Endothelial cell of umbilical vein (primary cell): ENCODE results near the gene KRT31. TPM values are rescaled to one million over a fixed set of nuclear protein-coding genes. Genes with fewer than 3 reads are reported as not detected.

Experiments
- BruUV-seq: library from RNA; stranded (reverse); fragments of 400-500 nt; replicated peaks from 2 replicates; lab custom pipeline; 2021; lab: Mats Ljungman, UMichigan
- CTCF ChIA-PET: fragments of 300-600, 350-600 bp; sonication (Branson Sonifier 250); formaldehyde crosslinking; loops from one replicate; lab custom pipeline; 2021; ENCODE audit warnings: antibody characterized with exemption, inconsistent platforms; lab: Charles Lee
- POLR2A ChIA-PET: fragments of 300-600, 350-600 bp; sonication (Branson Sonifier 250); formaldehyde crosslinking; loops from one replicate; lab custom pipeline; 2021; ENCODE audit warnings: antibody characterized with exemption, inconsistent platforms; lab: Charles Lee
- DNase-seq: peaks from one replicate; pipeline ENCODE4 v3.0.0-alpha.2; 2011; ENCODE audit warnings: low read depth, low spot score
- FAIRE-seq: peaks from 2 replicates; lab custom pipeline; 2011; peaks lifted over from hg19 to GRCh38; lab: Jason Lieb, UNC
- H2AFZ ChIP-seq: 2 replicates; pipeline ENCODE4 v1.6.0; 2012; ENCODE audit warnings: low read depth, low read length, control low read depth, inconsistent platforms
- H3K27ac ChIP-seq: 2 replicates; pipeline ENCODE4 v1.5.1; 2011; ENCODE audit warnings: low read depth, mild to moderate bottlenecking, control low read depth, low read length, moderate library complexity; ENCODE audit not compliant: insufficient read depth
- H3K27me3 ChIP-seq, 2 experiments: 2 replicates each; pipeline versions ENCODE4 v1.6.0 to v1.6.1; 2011; ENCODE audit warnings: low read length in 2 of 2, mixed read lengths in 1 of 2; ENCODE audit not compliant: control insufficient read depth in 2 of 2, insufficient read depth in 2 of 2
- H3K36me3 ChIP-seq, 2 experiments: 2 replicates in 1 of 2; 3 replicates in 1 of 2; pipeline ENCODE4 v1.5.1; 2011; ENCODE audit warnings: low read length in 2 of 2, mild to moderate bottlenecking in 1 of 2, moderate library complexity in 1 of 2; ENCODE audit not compliant: control insufficient read depth in 2 of 2, insufficient read depth in 2 of 2; ENCODE audit errors: extremely low read depth in 1 of 2
- H3K4me1 ChIP-seq: 3 replicates; pipeline ENCODE4 v1.5.1; 2011; ENCODE audit warnings: mild to moderate bottlenecking, low read length; ENCODE audit not compliant: control insufficient read depth, insufficient read depth; ENCODE audit errors: extremely low read depth
- H3K4me2 ChIP-seq: 2 replicates; pipeline ENCODE4 v1.6.1; 2011; ENCODE audit warnings: low read length, control low read depth, mixed read lengths; ENCODE audit not compliant: insufficient read depth
- H3K4me3 ChIP-seq, 3 experiments: fragments of 200-600 bp in 1 of 3; sonication (generic), shearing (Covaris generic) in 1 of 3; replicated peaks in 1 of 3; 2 replicates each; pipeline ENCODE4 v1.5.1; 2011 to 2016; ENCODE audit warnings: control low read depth in 3 of 3, low read length in 3 of 3, mild to moderate bottlenecking in 2 of 3, inconsistent platforms in 1 of 3, low read depth in 1 of 3, moderate library complexity in 1 of 3; ENCODE audit not compliant: insufficient read depth in 1 of 3
- H3K79me2 ChIP-seq: 2 replicates; pipeline ENCODE4 v1.6.0; 2012; ENCODE audit warnings: low read length, inconsistent platforms; ENCODE audit not compliant: control insufficient read depth, insufficient read depth
- H3K9ac ChIP-seq: replicated peaks from 2 replicates; pipeline ENCODE3; 2011; ENCODE audit warnings: low read length, control low read depth; ENCODE audit not compliant: insufficient read depth; ENCODE audit errors: extremely low read depth
- H3K9me1 ChIP-seq: replicated peaks from 3 replicates; pipeline ENCODE4 v1.6.0; 2011; ENCODE audit warnings: mild to moderate bottlenecking, low read length; ENCODE audit not compliant: control insufficient read depth, insufficient read depth; ENCODE audit errors: extremely low read depth
- H3K9me3 ChIP-seq: replicated peaks from 2 replicates; pipeline ENCODE4 v1.5.1; 2012; ENCODE audit warnings: low read length, inconsistent platforms; ENCODE audit not compliant: control insufficient read depth, insufficient read depth
- H4K20me1 ChIP-seq: replicated peaks from 2 replicates; pipeline ENCODE3; 2011; ENCODE audit warnings: mild to moderate bottlenecking, low read length; ENCODE audit not compliant: control insufficient read depth, insufficient read depth; ENCODE audit errors: extremely low read depth
- EZH2 ChIP-seq: IDR thresholded peaks from 2 replicates; pipeline ENCODE4 v1.6.1; 2012; ENCODE audit warnings: borderline replicate concordance, low read depth, mild to moderate bottlenecking, moderate library complexity, low read length, inconsistent platforms; ENCODE audit not compliant: severe bottlenecking
- FOS ChIP-seq: IDR thresholded peaks from 2 replicates; pipeline ENCODE4 v1.6.1; 2011; ENCODE audit warnings: mild to moderate bottlenecking, low read length, moderate library complexity, borderline replicate concordance; ENCODE audit not compliant: insufficient read depth
- GATA2 ChIP-seq: IDR thresholded peaks from 2 replicates; pipeline ENCODE4 v1.7.0; 2011; ENCODE audit warnings: low read depth, mild to moderate bottlenecking, moderate library complexity, mixed read lengths, low read length; ENCODE audit not compliant: insufficient read length, insufficient read depth
- JUN ChIP-seq: IDR thresholded peaks from 2 replicates; pipeline ENCODE4 v1.6.1; 2011; ENCODE audit warnings: borderline replicate concordance, low read depth; ENCODE audit not compliant: insufficient read length, insufficient read depth
- MYC ChIP-seq: IDR thresholded peaks from one replicate; pipeline ENCODE4 v1.6.1; 2011; ENCODE audit warnings: mild to moderate bottlenecking, low read depth, low read length
- POLR2A ChIP-seq: IDR thresholded peaks from 2 replicates; pipeline ENCODE4 v1.6.1; 2012; ENCODE audit warnings: low read depth, mild to moderate bottlenecking, control low read depth, low read length
- POLR2AphosphoS5 ChIP-seq: IDR thresholded peaks from 2 replicates; pipeline ENCODE4 v1.6.1; 2012; ENCODE audit warnings: low read depth, mild to moderate bottlenecking, control low read depth, low read length, moderate library complexity; ENCODE audit not compliant: insufficient read depth
- dilution Hi-C: fragments of 300-500 bp; cut with MboI; formaldehyde crosslinking; loops from one replicate; pipeline ENCODE4 v1.15.0; 2019; ENCODE audit warnings: low sequenced_read_pairs; ENCODE audit not compliant: extremely low pct_ligation_motif_present
- intact Hi-C: fragments of 100-400 bp; cut with micrococcal nuclease; formaldehyde crosslinking; loops from one replicate; pipeline ENCODE4 v1.10.0; 2022
- polyA plus RNA-seq, 4 experiments: library from polyadenylated mRNA; depleted of rRNA in 3 of 4; stranded (reverse) in 3 of 4; unstranded in 1 of 4; fragments of >200 nt; gene quantifications; 2 replicates each; pipeline versions ENCODE4 v1.2.1 to v1.2.3, GENCODE V29; 2011 to 2012; ENCODE audit warnings: missing spikeins in 1 of 4
- total RNA-seq: library from RNA; stranded (reverse); gene quantifications from 2 replicates; pipeline ENCODE4 v1.2.3, GENCODE V29; 2021
- TF ChIP-seq, protein P1 (sequence below), 2 donors: IDR thresholded peaks; 1 replicate in 1 of 2; 2 replicates in 1 of 2; pipeline ENCODE4 v1.5.1; 2011; ENCODE audit warnings: low read length in 2 of 2, mild to moderate bottlenecking in 2 of 2, moderate library complexity in 2 of 2, control low read depth in 1 of 2, inconsistent platforms in 1 of 2, low read depth in 1 of 2; ENCODE audit not compliant: insufficient read depth in 1 of 2; ENCODE audit errors: extremely low read depth in 1 of 2
- TF ChIP-seq, protein P2 (sequence below): IDR thresholded peaks from 2 replicates; pipeline ENCODE4 v1.6.1; 2011; ENCODE audit not compliant: insufficient read depth, insufficient read length

KRT31 gene
- total and polyA plus RNA-seq, 2 donors (not counting 3 experiments of a cell fraction or from before 2014, with no cell fraction given) = not detected

DNA sequence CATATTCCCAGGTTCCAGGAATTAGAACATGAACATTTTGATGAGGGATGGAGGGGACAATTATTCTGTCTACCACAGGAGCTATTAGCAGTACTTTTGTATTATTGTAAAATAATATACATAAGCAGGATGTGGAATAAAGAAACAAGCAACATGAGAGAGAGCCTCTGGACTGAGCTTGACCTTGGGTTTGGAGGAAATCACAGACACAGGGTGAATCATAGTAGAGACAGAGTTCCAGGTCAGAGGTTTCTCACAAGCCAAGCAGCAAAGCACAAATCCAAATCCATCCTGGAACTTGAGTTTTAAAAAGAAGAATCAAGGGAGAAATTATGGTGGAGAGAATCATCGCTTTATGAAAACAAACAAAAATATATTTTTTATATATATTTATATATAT lies 5.1 kb downstream of the KRT31 start:
- Histone ChIP-seq H3K9me3 (no peaks in the 10 kb centered on the region), H3K9ac (no peak overlapping the region), H4K20me1 (no peaks in the 10 kb centered on the region), H3K4me1 (no peaks in the 10 kb centered on the region), H3K4me3 (no peak overlapping the region), H3K27me3 (peaks cover 8 to 19% of the 10 kb centered on the region in 2 experiments), H2AFZ (no peak overlapping the region), H3K9me1 (no peaks in the 10 kb centered on the region), H3K4me2 (no peak overlapping the region), H3K27ac (no peak overlapping the region), H3K79me2 (no peaks in the 10 kb centered on the region), H3K36me3 (no peaks in the 10 kb centered on the region)
- ChIA-PET POLR2A (no interaction called here), CTCF (no interaction called here)
- no TSS peak for BruUV-seq
- intact Hi-C loops (no loop called here), dilution Hi-C loops (no loop called here)
- FAIRE-seq = no peak
- DNase-seq = no peak
- TF ChIP-seq GATA2 (no peak), FOS (peak; percentile 51)

DNA sequence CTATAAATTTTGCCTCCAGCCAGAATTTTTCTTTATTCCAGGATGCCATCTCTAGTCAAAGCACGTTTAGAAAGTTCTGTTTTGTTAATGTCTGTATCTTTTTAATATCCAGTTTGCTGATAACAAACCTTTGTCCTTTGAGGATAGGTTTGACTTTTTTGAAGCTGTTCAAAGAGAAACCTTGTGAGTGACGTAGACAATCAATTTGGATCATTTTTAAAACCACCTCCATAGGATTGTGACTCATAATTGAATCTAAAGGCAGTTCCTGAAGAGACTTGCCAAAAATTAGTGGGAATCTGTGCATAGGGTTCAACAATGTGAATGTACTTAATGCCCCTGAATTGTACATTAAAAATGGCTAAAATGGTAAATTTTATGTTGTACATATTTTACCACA lies 5.9 kb downstream of the KRT31 start:
- FAIRE-seq = no peak
- Histone ChIP-seq H3K9ac (no peak overlapping the region), H3K9me1 (no peaks in the 10 kb centered on the region), H3K79me2 (no peaks in the 10 kb centered on the region), H3K36me3 (no peaks in the 10 kb centered on the region), H4K20me1 (no peaks in the 10 kb centered on the region), H3K9me3 (no peaks in the 10 kb centered on the region), H3K27me3 (peaks cover 8 to 19% of the 10 kb centered on the region in 2 experiments), H3K4me3 (no peak overlapping the region), H3K27ac (no peak overlapping the region), H2AFZ (no peak overlapping the region), H3K4me1 (no peaks in the 10 kb centered on the region), H3K4me2 (no peak overlapping the region)
- ChIA-PET CTCF (interaction anchor here (1.2 to 1.9 kb wide), 2 partner anchors 21 to 157 kb away, joined by 3 to 5 read pairs; no protein-coding TSS in a partner anchor), POLR2A (no interaction called here)
- TF ChIP-seq JUN = no peak
- TF ChIP-seq POLR2A = no peak
- TF ChIP-seq, protein P1, sequence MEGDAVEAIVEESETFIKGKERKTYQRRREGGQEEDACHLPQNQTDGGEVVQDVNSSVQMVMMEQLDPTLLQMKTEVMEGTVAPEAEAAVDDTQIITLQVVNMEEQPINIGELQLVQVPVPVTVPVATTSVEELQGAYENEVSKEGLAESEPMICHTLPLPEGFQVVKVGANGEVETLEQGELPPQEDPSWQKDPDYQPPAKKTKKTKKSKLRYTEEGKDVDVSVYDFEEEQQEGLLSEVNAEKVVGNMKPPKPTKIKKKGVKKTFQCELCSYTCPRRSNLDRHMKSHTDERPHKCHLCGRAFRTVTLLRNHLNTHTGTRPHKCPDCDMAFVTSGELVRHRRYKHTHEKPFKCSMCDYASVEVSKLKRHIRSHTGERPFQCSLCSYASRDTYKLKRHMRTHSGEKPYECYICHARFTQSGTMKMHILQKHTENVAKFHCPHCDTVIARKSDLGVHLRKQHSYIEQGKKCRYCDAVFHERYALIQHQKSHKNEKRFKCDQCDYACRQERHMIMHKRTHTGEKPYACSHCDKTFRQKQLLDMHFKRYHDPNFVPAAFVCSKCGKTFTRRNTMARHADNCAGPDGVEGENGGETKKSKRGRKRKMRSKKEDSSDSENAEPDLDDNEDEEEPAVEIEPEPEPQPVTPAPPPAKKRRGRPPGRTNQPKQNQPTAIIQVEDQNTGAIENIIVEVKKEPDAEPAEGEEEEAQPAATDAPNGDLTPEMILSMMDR (IDR thresholded peaks at IDR 0.05; ENCODE audit: extremely low read depth in 1 of 2, insufficient read depth in 1 of 2, low read depth in 1 of 2, low read length in 2 of 2) = no peak
- no peak for TF ChIP-seq MYC
- TF ChIP-seq GATA2 = no peak
- no peak for TF ChIP-seq FOS
- TF ChIP-seq, protein P2, sequence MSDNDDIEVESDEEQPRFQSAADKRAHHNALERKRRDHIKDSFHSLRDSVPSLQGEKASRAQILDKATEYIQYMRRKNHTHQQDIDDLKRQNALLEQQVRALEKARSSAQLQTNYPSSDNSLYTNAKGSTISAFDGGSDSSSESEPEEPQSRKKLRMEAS = no peak
- no peak for TF ChIP-seq POLR2AphosphoS5
- TF ChIP-seq EZH2 = no peak
- no TSS peak for BruUV-seq
- intact Hi-C loops = no loop called here
- dilution Hi-C loops = no loop called here
- no peak for DNase-seq
